Islet of Langerhans (tissue), 1 donor: ENCODE data around the gene FST.

Experiments
- FAIRE-seq: peaks from one replicate; lab custom pipeline; 2011; peaks lifted over from hg19 to GRCh38; lab: Jason Lieb, UNC

FST gene

GRCh38 chr5:53475320-53475719, 5.1 kb upstream of the FST start:
- no peak for FAIRE-seq

GRCh38 chr5:53476019-53476418, 4.4 kb upstream of the FST start:
- no peak for FAIRE-seq

- no peak for FAIRE-seq
These were observed 3.6 kb upstream of the FST start for GRCh38 chr5:53476531-53477480.

- no peak for FAIRE-seq
These were observed 1.9 kb upstream of the FST start for GRCh38 chr5:53478411-53479044.

- FAIRE-seq, result no peak
These were observed 1.3 kb upstream of the FST start for GRCh38 chr5:53479045-53479589.

- FAIRE-seq, result no peak
These were observed 626 bp upstream of the FST start for GRCh38 chr5:53479590-53480415.

- FAIRE-seq, result no peak
These were observed 894 bp downstream of the FST start for GRCh38 chr5:53481159-53481886.

- FAIRE-seq, result no peak
These were observed 1.7 kb downstream of the FST start for GRCh38 chr5:53481887-53482716.

GRCh38 chr5:53482717-53483638, 2.5 kb downstream of the FST start:
- no peak for FAIRE-seq

GRCh38 chr5:53487436-53487835, 7.0 kb downstream of the FST start:
- FAIRE-seq, result no peak

GRCh38 chr5:53488195-53488722, 7.8 kb downstream of the FST start:
- FAIRE-seq, result no peak

- FAIRE-seq, result no peak
These were observed 10.3 kb downstream of the FST start for GRCh38 chr5:53490747-53491146.

- FAIRE-seq, result no peak
These were observed 20.6 kb downstream of the FST start for GRCh38 chr5:53501054-53501453.

- FAIRE-seq, result no peak
These were observed 23.3 kb downstream of the FST start for GRCh38 chr5:53503562-53504218.

GRCh38 chr5:53507013-53507412, 26.6 kb downstream of the FST start:
- FAIRE-seq, result no peak

- FAIRE-seq, result no peak
These were observed 27.7 kb downstream of the FST start for GRCh38 chr5:53508125-53508524.

- FAIRE-seq, result no peak
These were observed 32.1 kb downstream of the FST start for GRCh38 chr5:53512539-53512938.

GRCh38 chr5:53515988-53516387, 35.6 kb downstream of the FST start:
- FAIRE-seq, result no peak

GRCh38 chr5:53520813-53521212, 40.4 kb downstream of the FST start:
- FAIRE-seq, result no peak
